HCT116 (cell line): Measurements from ENCODE around the gene CNTNAP2.
"Not testable (repeated sequence)": the region's sequence is repeated elsewhere in the genome, so short reads cannot be mapped to it uniquely, and the experiment has no call there.

Source experiments
- CBX3 ChIP-seq: IDR thresholded peaks from 2 replicates; pipeline ENCODE4 v1.6.1; 2012; ENCODE audit warnings: low read depth
- POLR2AphosphoS5 ChIP-seq: IDR thresholded peaks from 2 replicates; pipeline ENCODE4 v1.6.1; 2011; ENCODE audit warnings: mild to moderate bottlenecking, low read depth, low read length, moderate library complexity
- YY1 ChIP-seq: IDR thresholded peaks from 2 replicates; pipeline ENCODE4 v1.6.1; 2011; ENCODE audit warnings: low read length, low read depth, moderate library complexity, mild to moderate bottlenecking; ENCODE audit not compliant: insufficient replicate concordance; ENCODE audit errors: extremely low read depth
- TF ChIP-seq, protein P1 (sequence below), 3 experiments: fragments of 200-600 bp in 1 of 3; sonication (generic) in 1 of 3; IDR thresholded peaks in 2 of 3; conservative IDR thresholded peaks in 1 of 3; 2 replicates each; pipeline ENCODE4 v1.5.1; 2012 to 2017; ENCODE audit warnings: low read depth in 2 of 3, low read length in 2 of 3, antibody characterized with exemption in 1 of 3, borderline replicate concordance in 1 of 3, control low read depth in 1 of 3, mild to moderate bottlenecking in 1 of 3, mixed read lengths in 1 of 3, mixed run types in 1 of 3, moderate library complexity in 1 of 3; ENCODE audit not compliant: insufficient read depth in 1 of 3

GRCh38 chr7:148302436-148302835, 2185.8 kb downstream of the CNTNAP2 start:
- TF ChIP-seq POLR2AphosphoS5, YY1, CBX3: not testable (repeated sequence)
- TF ChIP-seq, protein P1, sequence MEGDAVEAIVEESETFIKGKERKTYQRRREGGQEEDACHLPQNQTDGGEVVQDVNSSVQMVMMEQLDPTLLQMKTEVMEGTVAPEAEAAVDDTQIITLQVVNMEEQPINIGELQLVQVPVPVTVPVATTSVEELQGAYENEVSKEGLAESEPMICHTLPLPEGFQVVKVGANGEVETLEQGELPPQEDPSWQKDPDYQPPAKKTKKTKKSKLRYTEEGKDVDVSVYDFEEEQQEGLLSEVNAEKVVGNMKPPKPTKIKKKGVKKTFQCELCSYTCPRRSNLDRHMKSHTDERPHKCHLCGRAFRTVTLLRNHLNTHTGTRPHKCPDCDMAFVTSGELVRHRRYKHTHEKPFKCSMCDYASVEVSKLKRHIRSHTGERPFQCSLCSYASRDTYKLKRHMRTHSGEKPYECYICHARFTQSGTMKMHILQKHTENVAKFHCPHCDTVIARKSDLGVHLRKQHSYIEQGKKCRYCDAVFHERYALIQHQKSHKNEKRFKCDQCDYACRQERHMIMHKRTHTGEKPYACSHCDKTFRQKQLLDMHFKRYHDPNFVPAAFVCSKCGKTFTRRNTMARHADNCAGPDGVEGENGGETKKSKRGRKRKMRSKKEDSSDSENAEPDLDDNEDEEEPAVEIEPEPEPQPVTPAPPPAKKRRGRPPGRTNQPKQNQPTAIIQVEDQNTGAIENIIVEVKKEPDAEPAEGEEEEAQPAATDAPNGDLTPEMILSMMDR (IDR thresholded peaks at IDR 0.05 in 2 of 3, conservative IDR thresholded peaks at IDR 0.05 in 1 of 3; ENCODE audit: borderline replicate concordance in 1 of 3, insufficient read depth in 1 of 3, low read depth in 2 of 3, low read length in 2 of 3) = not testable (repeated sequence)
